Measurements from ENCODE around the gene MED13.

DNA sequence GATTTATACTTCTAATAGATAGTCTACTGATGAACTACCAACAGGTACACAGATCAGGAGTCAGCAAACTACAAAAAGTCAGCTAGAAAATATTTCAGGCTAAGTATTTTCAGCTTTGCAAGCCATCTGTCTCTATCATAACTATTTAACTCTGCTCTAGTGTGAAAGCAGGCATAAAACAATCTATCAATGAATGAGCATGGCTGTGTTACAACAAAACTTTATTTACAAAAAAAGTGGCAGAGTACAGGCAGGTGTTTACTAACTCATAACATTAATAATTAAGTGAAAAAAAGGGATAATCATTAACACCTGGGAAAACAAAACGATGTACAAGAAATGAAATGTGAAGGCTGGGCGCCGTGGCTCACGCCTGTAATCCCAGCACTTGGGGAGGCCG lies 15.8 kb downstream of the MED13 start:
- TF ChIP-seq, protein P1, sequence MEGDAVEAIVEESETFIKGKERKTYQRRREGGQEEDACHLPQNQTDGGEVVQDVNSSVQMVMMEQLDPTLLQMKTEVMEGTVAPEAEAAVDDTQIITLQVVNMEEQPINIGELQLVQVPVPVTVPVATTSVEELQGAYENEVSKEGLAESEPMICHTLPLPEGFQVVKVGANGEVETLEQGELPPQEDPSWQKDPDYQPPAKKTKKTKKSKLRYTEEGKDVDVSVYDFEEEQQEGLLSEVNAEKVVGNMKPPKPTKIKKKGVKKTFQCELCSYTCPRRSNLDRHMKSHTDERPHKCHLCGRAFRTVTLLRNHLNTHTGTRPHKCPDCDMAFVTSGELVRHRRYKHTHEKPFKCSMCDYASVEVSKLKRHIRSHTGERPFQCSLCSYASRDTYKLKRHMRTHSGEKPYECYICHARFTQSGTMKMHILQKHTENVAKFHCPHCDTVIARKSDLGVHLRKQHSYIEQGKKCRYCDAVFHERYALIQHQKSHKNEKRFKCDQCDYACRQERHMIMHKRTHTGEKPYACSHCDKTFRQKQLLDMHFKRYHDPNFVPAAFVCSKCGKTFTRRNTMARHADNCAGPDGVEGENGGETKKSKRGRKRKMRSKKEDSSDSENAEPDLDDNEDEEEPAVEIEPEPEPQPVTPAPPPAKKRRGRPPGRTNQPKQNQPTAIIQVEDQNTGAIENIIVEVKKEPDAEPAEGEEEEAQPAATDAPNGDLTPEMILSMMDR (IDR thresholded peaks at IDR 0.05; ENCODE audit: low read depth, low read length, missing input control): no peak
- TF ChIP-seq, protein P2, sequence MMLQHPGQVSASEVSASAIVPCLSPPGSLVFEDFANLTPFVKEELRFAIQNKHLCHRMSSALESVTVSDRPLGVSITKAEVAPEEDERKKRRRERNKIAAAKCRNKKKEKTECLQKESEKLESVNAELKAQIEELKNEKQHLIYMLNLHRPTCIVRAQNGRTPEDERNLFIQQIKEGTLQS (IDR thresholded peaks at IDR 0.05): no peak

Data from liver (tissue), 3 donors.